ENCODE measurements around the gene GALNT7. TPM values are rescaled to one million over a fixed set of nuclear protein-coding genes. Genes with fewer than 3 reads are reported as not detected.

The GALNT7 gene
- total and polyA plus RNA-seq, 9 donors = 20.2 to 30.7 (median 24.9) TPM

DNA sequence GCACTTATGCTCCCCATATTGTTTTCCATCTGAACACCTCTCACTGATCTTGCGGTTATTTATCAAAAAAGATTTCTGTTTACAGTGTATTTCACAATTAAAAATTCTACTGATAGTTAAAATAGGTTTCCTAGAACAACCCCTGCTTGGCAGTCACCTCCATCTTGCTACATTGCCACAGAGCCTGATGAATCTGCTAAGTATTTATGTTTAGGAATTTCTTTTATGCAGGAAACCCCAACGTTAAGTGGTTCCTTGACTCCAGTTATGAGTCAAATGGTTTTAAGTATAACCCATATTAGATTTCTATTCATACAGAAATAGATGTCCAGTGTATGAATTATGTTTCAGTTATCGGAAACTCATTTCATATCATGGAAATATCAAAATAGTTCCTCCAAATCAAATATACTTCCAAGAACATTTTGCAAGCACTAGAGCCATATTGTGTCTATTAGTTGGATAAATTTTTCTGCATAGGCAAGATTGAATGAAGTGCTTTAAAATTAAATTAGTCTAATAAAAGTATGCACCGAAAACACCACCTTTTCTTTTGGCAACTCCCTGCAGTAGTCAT lies 20.6 kb downstream of the GALNT7 start:
- no CpG with 5 or more reads among the region's 4 CpGs for WGBS (ENCODE audit: insufficient coverage)
- peaks cover 3% of the 10 kb centered on the region for H3K4me1 ChIP-seq (ENCODE audit: control insufficient read depth, insufficient read depth, low read length)
- no peak for DNase-seq
- no peaks in the 10 kb centered on the region for H3K36me3 ChIP-seq (ENCODE audit: control insufficient read depth, insufficient read depth, low read length)
- H3K27ac ChIP-seq (ENCODE audit: low read length) = no peak overlapping the region
- H3K9me3 ChIP-seq (replicated peaks; ENCODE audit: control insufficient read depth, low read depth, low read length) = no peaks in the 10 kb centered on the region
- H3K27me3 ChIP-seq (ENCODE audit: control insufficient read depth, insufficient read depth, low read length) = no peaks in the 10 kb centered on the region
- no peak overlapping the region for H3K4me3 ChIP-seq (ENCODE audit: low read length)

DNA sequence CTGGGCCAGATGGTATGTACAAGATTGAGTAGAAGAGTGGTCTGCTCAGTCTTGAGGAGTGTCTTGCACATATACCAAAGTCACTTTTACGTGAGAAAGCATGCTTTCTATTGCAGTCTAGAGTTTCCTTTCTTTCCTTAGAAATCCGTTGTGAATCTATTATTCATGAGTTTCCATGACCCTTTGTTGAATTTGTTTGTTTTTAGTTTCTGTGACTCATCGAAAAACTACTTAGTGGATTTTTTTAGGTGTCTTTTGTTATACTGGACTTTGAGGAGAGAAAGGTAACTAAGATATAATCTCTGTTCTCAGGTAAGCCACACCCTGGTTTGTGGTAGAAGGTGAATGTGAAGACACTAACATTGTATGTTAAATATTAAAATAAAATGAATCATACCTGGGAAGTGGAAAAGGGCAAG lies 23.0 kb downstream of the GALNT7 start:
- Histone ChIP-seq H3K27me3 (ENCODE audit: control insufficient read depth, insufficient read depth, low read length) (no peaks in the 10 kb centered on the region), H3K9me3 (replicated peaks; ENCODE audit: control insufficient read depth, low read depth, low read length) (no peaks in the 10 kb centered on the region), H3K4me3 (ENCODE audit: low read length) (no peak overlapping the region), H3K4me1 (ENCODE audit: control insufficient read depth, insufficient read depth, low read length) (no peaks in the 10 kb centered on the region), H3K36me3 (ENCODE audit: control insufficient read depth, insufficient read depth, low read length) (no peaks in the 10 kb centered on the region), H3K27ac (ENCODE audit: low read length) (no peak overlapping the region)
- DNase-seq = no peak
- WGBS (ENCODE audit: insufficient coverage) = no CpG with 5 or more reads among the region's 3 CpGs

DNA sequence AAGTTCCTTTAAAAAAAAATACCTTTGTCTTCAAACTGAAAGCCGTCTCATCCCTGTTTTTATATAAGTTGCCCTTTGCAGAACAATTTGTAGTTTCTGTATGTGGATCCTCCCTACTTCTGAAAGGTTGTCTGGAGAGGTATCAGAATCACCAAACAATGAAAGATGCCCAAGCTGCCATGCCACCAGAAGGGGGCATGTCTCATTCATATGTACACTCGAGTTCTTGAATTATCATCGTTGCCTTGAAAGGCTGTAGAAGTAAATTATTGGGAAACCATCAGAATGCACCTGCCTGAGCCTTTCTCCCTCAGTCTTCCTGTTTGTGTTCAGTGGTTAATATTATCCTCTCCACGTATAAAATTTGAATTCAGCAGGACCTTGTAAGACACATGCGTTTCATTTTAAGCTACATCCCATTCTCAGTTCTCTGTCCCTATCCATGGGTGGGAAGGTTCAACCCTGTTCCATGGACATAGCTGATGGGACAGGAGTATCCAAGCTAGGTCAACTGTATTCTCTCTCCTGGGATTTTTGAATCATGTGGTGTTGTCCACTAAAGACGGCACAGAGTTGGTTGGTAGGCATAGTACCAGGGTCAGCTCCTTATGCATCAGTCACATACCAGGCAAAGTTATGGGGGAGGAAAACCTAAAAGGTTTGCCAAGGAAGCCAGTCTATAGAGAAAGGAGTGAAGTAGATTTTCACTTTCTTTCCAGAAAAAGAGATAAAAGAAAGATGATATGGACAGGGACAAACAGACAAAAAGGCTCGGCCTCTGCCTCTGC lies 24.0 kb downstream of the GALNT7 start:
- no peak for DNase-seq
- no peaks in the 10 kb centered on the region for H3K9me3 ChIP-seq (replicated peaks; ENCODE audit: control insufficient read depth, low read depth, low read length)
- WGBS (ENCODE audit: insufficient coverage) = no CpG with 5 or more reads among the region's 7 CpGs
- no peak overlapping the region for H3K27ac ChIP-seq (ENCODE audit: low read length)
- no peak overlapping the region for H3K4me3 ChIP-seq (ENCODE audit: low read length)
- no peaks in the 10 kb centered on the region for H3K36me3 ChIP-seq (ENCODE audit: control insufficient read depth, insufficient read depth, low read length)
- H3K4me1 ChIP-seq (ENCODE audit: control insufficient read depth, insufficient read depth, low read length) = no peaks in the 10 kb centered on the region
- no peaks in the 10 kb centered on the region for H3K27me3 ChIP-seq (ENCODE audit: control insufficient read depth, insufficient read depth, low read length)

DNA sequence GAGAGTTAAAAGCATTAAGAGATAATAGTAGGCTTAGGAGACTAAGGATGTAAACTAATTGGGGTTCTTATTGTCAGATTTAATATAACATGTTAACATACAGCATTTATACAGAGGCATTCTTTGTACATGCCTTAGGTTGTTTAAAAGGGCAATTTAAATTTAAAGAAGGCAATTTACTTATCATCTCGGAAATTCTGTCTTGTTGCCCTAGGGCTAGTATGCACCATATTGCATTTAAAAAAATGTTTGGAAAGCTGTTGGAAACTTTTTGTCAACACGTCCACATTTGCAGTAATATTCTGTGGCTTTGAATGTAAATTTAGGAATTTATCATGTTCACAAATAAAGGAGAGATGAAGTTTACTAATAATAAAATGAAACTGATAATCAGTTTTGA lies 25.5 kb downstream of the GALNT7 start:
- no CpG with 5 or more reads among the region's 2 CpGs for WGBS (ENCODE audit: insufficient coverage)
- H3K4me1 ChIP-seq (ENCODE audit: control insufficient read depth, insufficient read depth, low read length) = no peaks in the 10 kb centered on the region
- no peaks in the 10 kb centered on the region for H3K36me3 ChIP-seq (ENCODE audit: control insufficient read depth, insufficient read depth, low read length)
- no peak overlapping the region for H3K4me3 ChIP-seq (ENCODE audit: low read length)
- DNase-seq = no peak
- no peaks in the 10 kb centered on the region for H3K27me3 ChIP-seq (ENCODE audit: control insufficient read depth, insufficient read depth, low read length)
- no peaks in the 10 kb centered on the region for H3K9me3 ChIP-seq (replicated peaks; ENCODE audit: control insufficient read depth, low read depth, low read length)
- H3K27ac ChIP-seq (ENCODE audit: low read length) = no peak overlapping the region

DNA sequence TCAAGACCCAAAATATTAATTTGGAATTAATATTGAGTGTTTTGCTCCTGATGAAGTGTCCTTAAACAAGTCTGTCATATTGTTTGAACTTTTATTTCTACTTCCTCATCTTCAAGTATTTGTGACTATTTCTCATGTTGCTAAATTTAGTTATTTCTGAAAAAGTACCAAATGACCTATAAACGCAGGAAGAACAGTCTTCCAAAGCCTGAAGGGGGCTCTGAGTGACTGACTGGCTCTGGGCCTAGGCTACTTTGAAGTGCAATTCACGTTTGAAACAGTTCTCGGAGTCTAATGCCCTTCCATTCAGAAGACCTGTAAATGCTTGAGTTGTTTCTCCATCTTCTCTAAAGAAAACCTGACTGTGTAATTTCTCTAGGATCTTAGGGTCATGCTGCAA lies 26.5 kb downstream of the GALNT7 start:
- H3K4me1 ChIP-seq (ENCODE audit: control insufficient read depth, insufficient read depth, low read length) = no peaks in the 10 kb centered on the region
- no peak overlapping the region for H3K4me3 ChIP-seq (ENCODE audit: low read length)
- no peaks in the 10 kb centered on the region for H3K9me3 ChIP-seq (replicated peaks; ENCODE audit: control insufficient read depth, low read depth, low read length)
- no peak overlapping the region for H3K27ac ChIP-seq (ENCODE audit: low read length)
- no peak for DNase-seq
- H3K27me3 ChIP-seq (ENCODE audit: control insufficient read depth, insufficient read depth, low read length) = no peaks in the 10 kb centered on the region
- 33% methylated on average over 1 of the region's 3 CpGs for WGBS (ENCODE audit: insufficient coverage)
- no peaks in the 10 kb centered on the region for H3K36me3 ChIP-seq (ENCODE audit: control insufficient read depth, insufficient read depth, low read length)

DNA sequence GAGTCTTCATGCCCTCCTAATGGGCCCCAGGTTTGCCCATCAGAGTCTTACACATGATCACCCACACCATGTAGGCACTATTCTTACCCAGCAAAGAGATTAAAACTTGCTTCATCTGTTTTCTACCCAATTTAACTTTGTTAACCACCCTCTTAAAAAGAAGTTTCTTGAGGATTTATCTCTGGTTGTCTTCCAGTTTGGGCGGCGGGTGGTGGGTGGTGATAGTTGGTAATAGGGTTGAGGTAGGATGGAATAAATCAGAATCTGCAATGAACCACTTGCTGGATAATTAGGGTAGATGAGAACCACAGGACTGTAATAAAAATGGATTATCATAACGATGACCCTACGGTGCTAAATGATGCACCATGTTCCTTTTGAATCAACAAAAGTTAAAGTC lies 30.9 kb downstream of the GALNT7 start:
- WGBS (ENCODE audit: insufficient coverage) = no CpG with 5 or more reads among the region's 4 CpGs
- H3K27me3 ChIP-seq (ENCODE audit: control insufficient read depth, insufficient read depth, low read length) = no peaks in the 10 kb centered on the region
- no peak for DNase-seq
- peaks cover 5% of the 10 kb centered on the region for H3K9me3 ChIP-seq (replicated peaks; ENCODE audit: control insufficient read depth, low read depth, low read length)
- H3K27ac ChIP-seq (ENCODE audit: low read length) = no peak overlapping the region
- no peak overlapping the region for H3K4me3 ChIP-seq (ENCODE audit: low read length)
- H3K4me1 ChIP-seq (ENCODE audit: control insufficient read depth, insufficient read depth, low read length) = no peaks in the 10 kb centered on the region
- H3K36me3 ChIP-seq (ENCODE audit: control insufficient read depth, insufficient read depth, low read length) = no peaks in the 10 kb centered on the region

DNA sequence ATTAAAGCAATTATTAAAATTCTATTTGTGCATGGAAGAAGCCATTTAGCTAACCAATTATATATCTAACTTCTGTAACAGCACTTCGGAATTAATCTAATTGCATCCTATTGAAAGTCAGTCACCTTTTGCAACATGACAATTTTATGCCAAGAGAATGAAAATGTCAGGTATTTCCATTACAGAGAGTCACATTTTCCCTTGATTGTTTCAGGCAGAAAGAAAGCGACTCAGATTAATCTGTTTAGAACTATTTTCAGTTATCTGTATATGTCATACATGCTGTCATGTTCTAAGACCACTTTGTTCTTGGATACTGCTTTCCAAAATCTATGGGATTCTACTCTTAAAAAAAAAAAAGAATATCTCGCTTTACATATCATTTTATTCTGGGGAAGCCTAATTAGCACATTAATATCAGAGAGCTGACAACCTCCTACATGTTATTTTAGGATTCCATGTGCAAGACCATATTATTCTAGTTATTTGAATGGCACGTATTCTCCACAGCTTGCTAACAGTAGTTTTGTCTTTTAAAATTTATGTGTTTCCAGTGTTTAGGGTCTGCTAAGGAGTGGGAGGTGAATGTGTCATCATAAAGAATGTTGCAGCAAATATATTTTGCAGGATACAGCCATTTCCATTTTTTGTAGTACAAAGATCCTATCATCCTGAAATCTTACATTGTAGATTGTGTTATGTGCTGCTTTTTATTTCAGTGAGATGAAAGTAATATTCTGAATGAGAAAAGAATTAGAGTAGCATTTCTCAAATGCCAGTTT lies 31.7 kb downstream of the GALNT7 start:
- DNase-seq = no peak
- WGBS (ENCODE audit: insufficient coverage) = no CpG with 5 or more reads among the region's 4 CpGs

DNA sequence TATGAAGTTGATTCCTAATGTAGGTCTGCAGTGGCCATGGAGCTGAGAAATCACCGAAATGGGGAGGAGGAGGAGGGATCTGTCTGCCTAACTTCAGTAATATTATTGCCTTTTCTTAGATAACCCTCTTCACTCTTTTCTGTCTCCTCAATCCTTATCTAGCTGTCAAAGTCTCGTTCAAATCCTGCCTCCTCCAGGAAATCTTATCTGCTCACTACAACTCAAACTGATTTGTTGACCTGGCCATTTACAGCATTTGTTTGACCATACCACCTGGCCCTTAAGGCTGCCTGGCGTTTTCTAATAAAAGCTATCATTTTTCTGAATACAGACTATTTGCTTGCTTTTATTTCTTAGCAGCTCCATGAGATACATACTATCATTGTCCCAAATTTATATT lies 33.8 kb downstream of the GALNT7 start:
- Histone ChIP-seq H3K4me1 (ENCODE audit: control insufficient read depth, insufficient read depth, low read length) (no peaks in the 10 kb centered on the region), H3K27me3 (ENCODE audit: control insufficient read depth, insufficient read depth, low read length) (no peaks in the 10 kb centered on the region), H3K9me3 (replicated peaks; ENCODE audit: control insufficient read depth, low read depth, low read length) (peaks cover 7% of the 10 kb centered on the region), H3K36me3 (ENCODE audit: control insufficient read depth, insufficient read depth, low read length) (peaks cover 4% of the 10 kb centered on the region), H3K4me3 (ENCODE audit: low read length) (no peak overlapping the region), H3K27ac (ENCODE audit: low read length) (no peak overlapping the region)
- DNase-seq = no peak
- WGBS (ENCODE audit: insufficient coverage) = 73% methylated on average over 1 of the region's 3 CpGs

More for the DNA sequence above, 31.7 kb downstream of the GALNT7 start:
- Histone ChIP-seq H3K9me3 (replicated peaks; ENCODE audit: control insufficient read depth, low read depth, low read length) (peaks cover 7% of the 10 kb centered on the region), H3K27ac (ENCODE audit: low read length) (no peak overlapping the region), H3K27me3 (ENCODE audit: control insufficient read depth, insufficient read depth, low read length) (no peaks in the 10 kb centered on the region), H3K4me3 (ENCODE audit: low read length) (no peak overlapping the region), H3K36me3 (ENCODE audit: control insufficient read depth, insufficient read depth, low read length) (peaks cover 2% of the 10 kb centered on the region), H3K4me1 (ENCODE audit: control insufficient read depth, insufficient read depth, low read length) (no peaks in the 10 kb centered on the region)

DNA sequence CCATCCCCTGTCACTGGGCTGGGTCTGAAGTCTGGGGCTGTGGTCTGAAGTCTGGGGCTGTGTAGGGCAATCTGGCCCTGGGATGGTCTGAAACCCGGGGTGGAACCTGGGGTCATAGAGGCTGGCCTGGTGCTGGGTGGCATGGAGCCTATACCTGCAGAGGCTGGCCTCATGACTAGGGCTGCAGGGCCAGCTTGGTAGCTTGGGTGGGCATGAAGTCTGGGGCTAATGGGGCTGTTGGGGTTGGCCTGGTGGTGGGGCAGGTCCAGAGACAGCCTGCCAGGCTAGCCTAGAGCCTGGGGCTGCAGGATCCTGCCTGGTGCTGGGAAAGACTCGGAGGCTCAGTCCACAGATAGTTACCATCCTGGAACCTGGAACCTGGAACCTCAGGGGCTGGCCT lies 37.0 kb downstream of the GALNT7 start:
- DNase-seq = no peak
- H3K4me3 ChIP-seq (ENCODE audit: low read length) = no peak overlapping the region
- 96% methylated on average over 2 of the region's 2 CpGs for WGBS (ENCODE audit: insufficient coverage)

DNA sequence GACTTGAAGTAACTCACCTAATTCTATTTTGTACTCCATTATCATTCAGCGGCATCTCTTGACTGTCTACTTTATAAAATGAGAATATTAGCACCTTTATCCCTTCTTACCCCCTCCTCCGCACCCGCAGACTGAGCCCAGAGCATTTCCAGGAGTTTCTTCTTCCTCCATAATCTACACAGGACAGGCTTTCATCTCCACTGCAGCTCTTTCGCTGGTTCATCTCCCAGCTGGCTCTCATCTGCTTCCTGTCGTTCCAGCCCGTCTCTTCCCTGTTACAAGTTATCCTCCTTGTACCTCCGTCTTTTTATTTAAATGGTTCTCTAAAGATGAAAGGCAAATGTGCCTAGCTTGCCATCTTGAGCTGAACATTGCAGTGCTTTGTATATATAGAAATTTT lies 39.8 kb downstream of the GALNT7 start:
- Histone ChIP-seq H3K27me3 (ENCODE audit: control insufficient read depth, insufficient read depth, low read length) (no peaks in the 10 kb centered on the region), H3K4me3 (ENCODE audit: low read length) (no peak overlapping the region), H3K9me3 (replicated peaks; ENCODE audit: control insufficient read depth, low read depth, low read length) (peaks cover 5% of the 10 kb centered on the region), H3K36me3 (ENCODE audit: control insufficient read depth, insufficient read depth, low read length) (peaks cover 4% of the 10 kb centered on the region), H3K4me1 (ENCODE audit: control insufficient read depth, insufficient read depth, low read length) (peaks cover 5% of the 10 kb centered on the region), H3K27ac (ENCODE audit: low read length) (no peak overlapping the region)
- WGBS (ENCODE audit: insufficient coverage) = 80% methylated on average over 2 of the region's 7 CpGs
- DNase-seq = no peak

More for the DNA sequence above, 37.0 kb downstream of the GALNT7 start:
- H3K4me1 ChIP-seq (ENCODE audit: control insufficient read depth, insufficient read depth, low read length) = peaks cover 5% of the 10 kb centered on the region
- peaks cover 4% of the 10 kb centered on the region for H3K36me3 ChIP-seq (ENCODE audit: control insufficient read depth, insufficient read depth, low read length)
- peaks cover 7% of the 10 kb centered on the region for H3K9me3 ChIP-seq (replicated peaks; ENCODE audit: control insufficient read depth, low read depth, low read length)
- H3K27me3 ChIP-seq (ENCODE audit: control insufficient read depth, insufficient read depth, low read length) = no peaks in the 10 kb centered on the region
- H3K27ac ChIP-seq (ENCODE audit: low read length) = no peak overlapping the region
